ENCODE data around the gene DSCAM. TPM values are rescaled to one million over a fixed set of nuclear protein-coding genes. Genes with fewer than 3 reads are reported as not detected.

DSCAM gene
- total and polyA plus RNA-seq, 2 donors (not counting 1 experiment from before 2014, with no cell fraction given): not detected

DNA sequence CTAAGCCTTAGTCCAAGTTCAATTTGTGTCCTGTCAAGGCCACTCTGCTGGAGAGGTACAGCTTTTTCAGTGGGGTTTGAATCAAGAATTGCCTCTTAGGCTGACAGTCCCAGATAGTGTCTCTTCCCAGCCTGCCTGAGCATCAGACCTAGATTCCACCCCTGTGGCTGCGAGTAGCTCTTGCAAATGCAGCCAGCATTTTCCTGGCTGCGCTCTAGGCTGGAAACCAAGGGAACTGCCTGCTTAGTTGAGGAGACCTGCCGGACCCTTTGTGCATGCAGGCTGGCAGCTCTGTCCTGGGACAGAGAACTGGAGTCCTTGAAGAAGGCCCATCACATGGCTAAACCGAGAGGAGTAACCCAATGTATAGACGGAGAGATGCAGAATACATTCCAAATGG, 686.0 kb downstream of the DSCAM start:
- WGBS (ENCODE audit: insufficient coverage): 85% methylated on average over 4 of the region's 5 CpGs
- CTCF ChIA-PET: no interaction called here
- no peaks in the 10 kb centered on the region for H3K9me3 Mint-ChIP-seq (ENCODE audit: insufficient read depth)
- no peak for DNase-seq
- H3K27ac Mint-ChIP-seq: no peak overlapping the region
- H4K20me1 ChIP-seq (ENCODE audit: control insufficient read depth, insufficient read depth, low read length, poor library complexity, severe bottlenecking): no peaks in the 10 kb centered on the region
- H3K79me2 ChIP-seq (ENCODE audit: control insufficient read depth, insufficient read depth, low read length): no peaks in the 10 kb centered on the region
- no peaks in the 10 kb centered on the region for H3K27me3 Mint-ChIP-seq
- no peak for ATAC-seq (ENCODE audit: low read depth)
- H3K9ac ChIP-seq (ENCODE audit: low read length): no peak overlapping the region
- H3K27ac ChIP-seq (ENCODE audit: low read length in 2 of 2): no peak overlapping the region
- H3K4me3 ChIP-seq (ENCODE audit: control extremely low read depth in 1 of 5, extremely low read depth in 1 of 5, insufficient read depth in 1 of 5, low read depth in 2 of 5, low read length in 4 of 5): no peak overlapping the region
- H2AFZ ChIP-seq (ENCODE audit: insufficient read depth, low read depth, low read length, poor library complexity, severe bottlenecking): no peak overlapping the region
- peaks cover 0 to 15% (median 0%) of the 10 kb centered on the region in 3 donors for H3K9me3 ChIP-seq (ENCODE audit: control extremely low read depth in 1 of 3, control insufficient read depth in 2 of 3, insufficient read depth in 1 of 3, low read length in 2 of 3)
- no peaks in the 10 kb centered on the region for H3K27me3 ChIP-seq (replicated peaks in 1 of 4; ENCODE audit: control extremely low read depth in 1 of 4, control insufficient read depth in 3 of 4, insufficient read depth in 4 of 4, low read length in 3 of 4)
- intact Hi-C loops (cut with micrococcal nuclease): no loop called here
- H3K36me3 ChIP-seq (replicated peaks in 1 of 2; ENCODE audit: control extremely low read depth in 1 of 2, control insufficient read depth in 1 of 2, extremely low read depth in 1 of 2, insufficient read depth in 2 of 2, low read length in 1 of 2): no peaks in the 10 kb centered on the region
- H3K4me1 Mint-ChIP-seq: no peaks in the 10 kb centered on the region
- POLR2A ChIA-PET: no interaction called here
- H3K4me2 ChIP-seq (replicated peaks; ENCODE audit: low read depth, low read length, poor library complexity, severe bottlenecking): no peak overlapping the region
- no peak overlapping the region for H3K4me3 Mint-ChIP-seq
- no peaks in the 10 kb centered on the region for H3K4me1 ChIP-seq (ENCODE audit: control insufficient read depth in 2 of 2, insufficient read depth in 2 of 2, low read length in 2 of 2)
- TF ChIP-seq, protein P1, sequence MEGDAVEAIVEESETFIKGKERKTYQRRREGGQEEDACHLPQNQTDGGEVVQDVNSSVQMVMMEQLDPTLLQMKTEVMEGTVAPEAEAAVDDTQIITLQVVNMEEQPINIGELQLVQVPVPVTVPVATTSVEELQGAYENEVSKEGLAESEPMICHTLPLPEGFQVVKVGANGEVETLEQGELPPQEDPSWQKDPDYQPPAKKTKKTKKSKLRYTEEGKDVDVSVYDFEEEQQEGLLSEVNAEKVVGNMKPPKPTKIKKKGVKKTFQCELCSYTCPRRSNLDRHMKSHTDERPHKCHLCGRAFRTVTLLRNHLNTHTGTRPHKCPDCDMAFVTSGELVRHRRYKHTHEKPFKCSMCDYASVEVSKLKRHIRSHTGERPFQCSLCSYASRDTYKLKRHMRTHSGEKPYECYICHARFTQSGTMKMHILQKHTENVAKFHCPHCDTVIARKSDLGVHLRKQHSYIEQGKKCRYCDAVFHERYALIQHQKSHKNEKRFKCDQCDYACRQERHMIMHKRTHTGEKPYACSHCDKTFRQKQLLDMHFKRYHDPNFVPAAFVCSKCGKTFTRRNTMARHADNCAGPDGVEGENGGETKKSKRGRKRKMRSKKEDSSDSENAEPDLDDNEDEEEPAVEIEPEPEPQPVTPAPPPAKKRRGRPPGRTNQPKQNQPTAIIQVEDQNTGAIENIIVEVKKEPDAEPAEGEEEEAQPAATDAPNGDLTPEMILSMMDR (IDR thresholded peaks at IDR 0.05): no peak
- TF ChIP-seq EZH2 (IDR thresholded peaks at IDR 0.05; ENCODE audit: borderline replicate concordance, insufficient read depth, low read depth, low read length, poor library complexity, severe bottlenecking): no peak

- H3K9me3 ChIP-seq (ENCODE audit: control extremely low read depth in 1 of 3, control insufficient read depth in 2 of 3, insufficient read depth in 1 of 3, low read length in 2 of 3): peaks cover 0 to 19% (median 0%) of the 10 kb centered on the region in 3 donors
- Mint-ChIP-seq H3K27ac (no peak overlapping the region), H3K4me3 (no peak overlapping the region), H3K4me1 (no peaks in the 10 kb centered on the region), H3K27me3 (no peaks in the 10 kb centered on the region), H3K9me3 (ENCODE audit: insufficient read depth) (no peaks in the 10 kb centered on the region)
- no peak overlapping the region for H3K4me2 ChIP-seq (replicated peaks; ENCODE audit: low read depth, low read length, poor library complexity, severe bottlenecking)
- no peaks in the 10 kb centered on the region for H3K27me3 ChIP-seq (replicated peaks in 1 of 4; ENCODE audit: control extremely low read depth in 1 of 4, control insufficient read depth in 3 of 4, insufficient read depth in 4 of 4, low read length in 3 of 4)
- ATAC-seq (ENCODE audit: low read depth) (no peak), DNase-seq (no peak)
- no peaks in the 10 kb centered on the region for H3K79me2 ChIP-seq (ENCODE audit: control insufficient read depth, insufficient read depth, low read length)
- H3K36me3 ChIP-seq (replicated peaks in 1 of 2; ENCODE audit: control extremely low read depth in 1 of 2, control insufficient read depth in 1 of 2, extremely low read depth in 1 of 2, insufficient read depth in 2 of 2, low read length in 1 of 2): no peaks in the 10 kb centered on the region
- ChIA-PET CTCF (no interaction called here), POLR2A (no interaction called here)
- intact Hi-C loops (cut with micrococcal nuclease): no loop called here
- 89% methylated on average over 3 of the region's 3 CpGs for WGBS (ENCODE audit: insufficient coverage)
- no peaks in the 10 kb centered on the region for H3K4me1 ChIP-seq (ENCODE audit: control insufficient read depth in 2 of 2, insufficient read depth in 2 of 2, low read length in 2 of 2)
- TF ChIP-seq EZH2 (IDR thresholded peaks at IDR 0.05; ENCODE audit: borderline replicate concordance, insufficient read depth, low read depth, low read length, poor library complexity, severe bottlenecking): no peak
- TF ChIP-seq, protein P1 (IDR thresholded peaks at IDR 0.05): no peak
- H4K20me1 ChIP-seq (ENCODE audit: control insufficient read depth, insufficient read depth, low read length, poor library complexity, severe bottlenecking): no peaks in the 10 kb centered on the region
- no peak overlapping the region for H2AFZ ChIP-seq (ENCODE audit: insufficient read depth, low read depth, low read length, poor library complexity, severe bottlenecking)
- H3K27ac ChIP-seq (ENCODE audit: low read length in 2 of 2): no peak overlapping the region
- no peak overlapping the region for H3K9ac ChIP-seq (ENCODE audit: low read length)
- no peak overlapping the region for H3K4me3 ChIP-seq (ENCODE audit: control extremely low read depth in 1 of 5, extremely low read depth in 1 of 5, insufficient read depth in 1 of 5, low read depth in 2 of 5, low read length in 4 of 5)
Measured at GRCh38 chr21:40158366-40158765, 688.6 kb downstream of the DSCAM start.
